Measurements from ENCODE around the gene RRP36.

DNA sequence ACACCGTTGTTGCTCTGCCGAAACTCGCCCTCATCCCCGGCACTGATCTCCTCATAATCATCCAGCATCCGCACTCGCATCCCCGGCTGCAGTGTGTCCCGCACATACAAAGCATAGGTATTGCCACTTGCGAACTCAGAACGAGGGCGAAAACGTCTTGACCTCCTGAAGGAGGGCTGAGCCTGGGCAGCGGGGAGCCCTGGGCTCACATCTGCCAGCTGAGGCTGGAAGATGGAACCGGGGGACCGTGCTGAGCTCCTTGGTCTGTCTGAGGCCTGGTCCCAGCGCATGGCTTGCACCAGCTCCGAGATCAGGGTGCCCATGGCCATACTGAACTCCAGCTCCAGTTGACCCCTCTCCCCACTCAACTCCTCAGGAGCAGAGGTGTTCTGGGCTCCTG, 29.6 kb downstream of the RRP36 start:
- TF ChIP-seq, protein P1, sequence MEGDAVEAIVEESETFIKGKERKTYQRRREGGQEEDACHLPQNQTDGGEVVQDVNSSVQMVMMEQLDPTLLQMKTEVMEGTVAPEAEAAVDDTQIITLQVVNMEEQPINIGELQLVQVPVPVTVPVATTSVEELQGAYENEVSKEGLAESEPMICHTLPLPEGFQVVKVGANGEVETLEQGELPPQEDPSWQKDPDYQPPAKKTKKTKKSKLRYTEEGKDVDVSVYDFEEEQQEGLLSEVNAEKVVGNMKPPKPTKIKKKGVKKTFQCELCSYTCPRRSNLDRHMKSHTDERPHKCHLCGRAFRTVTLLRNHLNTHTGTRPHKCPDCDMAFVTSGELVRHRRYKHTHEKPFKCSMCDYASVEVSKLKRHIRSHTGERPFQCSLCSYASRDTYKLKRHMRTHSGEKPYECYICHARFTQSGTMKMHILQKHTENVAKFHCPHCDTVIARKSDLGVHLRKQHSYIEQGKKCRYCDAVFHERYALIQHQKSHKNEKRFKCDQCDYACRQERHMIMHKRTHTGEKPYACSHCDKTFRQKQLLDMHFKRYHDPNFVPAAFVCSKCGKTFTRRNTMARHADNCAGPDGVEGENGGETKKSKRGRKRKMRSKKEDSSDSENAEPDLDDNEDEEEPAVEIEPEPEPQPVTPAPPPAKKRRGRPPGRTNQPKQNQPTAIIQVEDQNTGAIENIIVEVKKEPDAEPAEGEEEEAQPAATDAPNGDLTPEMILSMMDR (IDR thresholded peaks at IDR 0.05 in 2 of 3, conservative IDR thresholded peaks at IDR 0.05 in 1 of 3; ENCODE audit: borderline replicate concordance in 1 of 3, insufficient read depth in 1 of 3, low read depth in 2 of 3, low read length in 2 of 3), result no peak
- no peak for TF ChIP-seq YY1 (IDR thresholded peaks at IDR 0.05; ENCODE audit: extremely low read depth, insufficient replicate concordance, low read depth, low read length)
- no peak for TF ChIP-seq POLR2A (IDR thresholded peaks at IDR 0.05; ENCODE audit: borderline replicate concordance, extremely low read depth, insufficient read depth, insufficient read length)
- no peak for TF ChIP-seq EZH2 (IDR thresholded peaks at IDR 0.05)
- TF ChIP-seq, protein P2, sequence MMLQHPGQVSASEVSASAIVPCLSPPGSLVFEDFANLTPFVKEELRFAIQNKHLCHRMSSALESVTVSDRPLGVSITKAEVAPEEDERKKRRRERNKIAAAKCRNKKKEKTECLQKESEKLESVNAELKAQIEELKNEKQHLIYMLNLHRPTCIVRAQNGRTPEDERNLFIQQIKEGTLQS (IDR thresholded peaks at IDR 0.05), result no peak
- TF ChIP-seq EGR1 (IDR thresholded peaks at IDR 0.05; ENCODE audit: low read depth), result no peak
- no peak for TF ChIP-seq TCF7L2 (IDR thresholded peaks at IDR 0.05; ENCODE audit: borderline replicate concordance, extremely low read depth, insufficient read depth, insufficient read length)
- TF ChIP-seq, protein P3, sequence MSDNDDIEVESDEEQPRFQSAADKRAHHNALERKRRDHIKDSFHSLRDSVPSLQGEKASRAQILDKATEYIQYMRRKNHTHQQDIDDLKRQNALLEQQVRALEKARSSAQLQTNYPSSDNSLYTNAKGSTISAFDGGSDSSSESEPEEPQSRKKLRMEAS (IDR thresholded peaks at IDR 0.05), result no peak
- no peak for TF ChIP-seq RAD21 (IDR thresholded peaks at IDR 0.05; ENCODE audit: low read depth)
- TF ChIP-seq, protein P4, sequence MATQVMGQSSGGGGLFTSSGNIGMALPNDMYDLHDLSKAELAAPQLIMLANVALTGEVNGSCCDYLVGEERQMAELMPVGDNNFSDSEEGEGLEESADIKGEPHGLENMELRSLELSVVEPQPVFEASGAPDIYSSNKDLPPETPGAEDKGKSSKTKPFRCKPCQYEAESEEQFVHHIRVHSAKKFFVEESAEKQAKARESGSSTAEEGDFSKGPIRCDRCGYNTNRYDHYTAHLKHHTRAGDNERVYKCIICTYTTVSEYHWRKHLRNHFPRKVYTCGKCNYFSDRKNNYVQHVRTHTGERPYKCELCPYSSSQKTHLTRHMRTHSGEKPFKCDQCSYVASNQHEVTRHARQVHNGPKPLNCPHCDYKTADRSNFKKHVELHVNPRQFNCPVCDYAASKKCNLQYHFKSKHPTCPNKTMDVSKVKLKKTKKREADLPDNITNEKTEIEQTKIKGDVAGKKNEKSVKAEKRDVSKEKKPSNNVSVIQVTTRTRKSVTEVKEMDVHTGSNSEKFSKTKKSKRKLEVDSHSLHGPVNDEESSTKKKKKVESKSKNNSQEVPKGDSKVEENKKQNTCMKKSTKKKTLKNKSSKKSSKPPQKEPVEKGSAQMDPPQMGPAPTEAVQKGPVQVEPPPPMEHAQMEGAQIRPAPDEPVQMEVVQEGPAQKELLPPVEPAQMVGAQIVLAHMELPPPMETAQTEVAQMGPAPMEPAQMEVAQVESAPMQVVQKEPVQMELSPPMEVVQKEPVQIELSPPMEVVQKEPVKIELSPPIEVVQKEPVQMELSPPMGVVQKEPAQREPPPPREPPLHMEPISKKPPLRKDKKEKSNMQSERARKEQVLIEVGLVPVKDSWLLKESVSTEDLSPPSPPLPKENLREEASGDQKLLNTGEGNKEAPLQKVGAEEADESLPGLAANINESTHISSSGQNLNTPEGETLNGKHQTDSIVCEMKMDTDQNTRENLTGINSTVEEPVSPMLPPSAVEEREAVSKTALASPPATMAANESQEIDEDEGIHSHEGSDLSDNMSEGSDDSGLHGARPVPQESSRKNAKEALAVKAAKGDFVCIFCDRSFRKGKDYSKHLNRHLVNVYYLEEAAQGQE (IDR thresholded peaks at IDR 0.05; ENCODE audit: low read depth), result no peak
